ENCODE data around the gene TACC2.

TACC2 gene

DNA sequence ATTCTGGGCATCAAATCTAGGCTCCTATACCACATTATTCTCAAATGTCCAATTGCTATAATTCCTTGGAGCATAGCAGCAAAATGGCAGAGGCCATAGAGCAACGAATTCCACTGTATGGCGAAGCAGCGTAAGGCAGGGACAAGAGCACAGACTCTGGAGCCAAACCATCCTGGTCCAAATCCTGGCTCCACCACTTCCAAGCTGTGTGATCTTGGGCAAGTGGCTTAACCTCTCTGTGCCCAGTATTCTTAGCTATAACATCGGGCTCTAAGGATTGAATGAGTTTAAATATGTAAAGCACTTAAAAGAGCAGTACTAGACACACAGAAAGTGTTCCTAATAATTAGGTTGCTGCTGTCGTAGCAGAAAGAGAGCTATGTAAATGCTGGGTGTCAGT is 56.2 kb downstream of the TACC2 start:
- ATAC-seq = no peak
- no peak for TF ChIP-seq ZNF70 (CRISPR knock-in tag; IDR thresholded peaks at IDR 0.05)
- TF ChIP-seq, protein P1, sequence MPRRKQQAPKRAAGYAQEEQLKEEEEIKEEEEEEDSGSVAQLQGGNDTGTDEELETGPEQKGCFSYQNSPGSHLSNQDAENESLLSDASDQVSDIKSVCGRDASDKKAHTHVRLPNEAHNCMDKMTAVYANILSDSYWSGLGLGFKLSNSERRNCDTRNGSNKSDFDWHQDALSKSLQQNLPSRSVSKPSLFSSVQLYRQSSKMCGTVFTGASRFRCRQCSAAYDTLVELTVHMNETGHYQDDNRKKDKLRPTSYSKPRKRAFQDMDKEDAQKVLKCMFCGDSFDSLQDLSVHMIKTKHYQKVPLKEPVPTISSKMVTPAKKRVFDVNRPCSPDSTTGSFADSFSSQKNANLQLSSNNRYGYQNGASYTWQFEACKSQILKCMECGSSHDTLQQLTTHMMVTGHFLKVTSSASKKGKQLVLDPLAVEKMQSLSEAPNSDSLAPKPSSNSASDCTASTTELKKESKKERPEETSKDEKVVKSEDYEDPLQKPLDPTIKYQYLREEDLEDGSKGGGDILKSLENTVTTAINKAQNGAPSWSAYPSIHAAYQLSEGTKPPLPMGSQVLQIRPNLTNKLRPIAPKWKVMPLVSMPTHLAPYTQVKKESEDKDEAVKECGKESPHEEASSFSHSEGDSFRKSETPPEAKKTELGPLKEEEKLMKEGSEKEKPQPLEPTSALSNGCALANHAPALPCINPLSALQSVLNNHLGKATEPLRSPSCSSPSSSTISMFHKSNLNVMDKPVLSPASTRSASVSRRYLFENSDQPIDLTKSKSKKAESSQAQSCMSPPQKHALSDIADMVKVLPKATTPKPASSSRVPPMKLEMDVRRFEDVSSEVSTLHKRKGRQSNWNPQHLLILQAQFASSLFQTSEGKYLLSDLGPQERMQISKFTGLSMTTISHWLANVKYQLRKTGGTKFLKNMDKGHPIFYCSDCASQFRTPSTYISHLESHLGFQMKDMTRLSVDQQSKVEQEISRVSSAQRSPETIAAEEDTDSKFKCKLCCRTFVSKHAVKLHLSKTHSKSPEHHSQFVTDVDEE (CRISPR knock-in tag; IDR thresholded peaks at IDR 0.05) = no peak
- no peak for TF ChIP-seq ZC3H10 (CRISPR knock-in tag; IDR thresholded peaks at IDR 0.05)
- no peak for TF ChIP-seq ARNTL (CRISPR knock-in tag; IDR thresholded peaks at IDR 0.05; ENCODE audit: borderline replicate concordance, low read depth)
- TF ChIP-seq OSR1 (CRISPR knock-in tag; IDR thresholded peaks at IDR 0.05) = no peak
- no peak for TF ChIP-seq TOX (CRISPR knock-in tag; IDR thresholded peaks at IDR 0.05; ENCODE audit: borderline replicate concordance)
- TF ChIP-seq, protein P2, sequence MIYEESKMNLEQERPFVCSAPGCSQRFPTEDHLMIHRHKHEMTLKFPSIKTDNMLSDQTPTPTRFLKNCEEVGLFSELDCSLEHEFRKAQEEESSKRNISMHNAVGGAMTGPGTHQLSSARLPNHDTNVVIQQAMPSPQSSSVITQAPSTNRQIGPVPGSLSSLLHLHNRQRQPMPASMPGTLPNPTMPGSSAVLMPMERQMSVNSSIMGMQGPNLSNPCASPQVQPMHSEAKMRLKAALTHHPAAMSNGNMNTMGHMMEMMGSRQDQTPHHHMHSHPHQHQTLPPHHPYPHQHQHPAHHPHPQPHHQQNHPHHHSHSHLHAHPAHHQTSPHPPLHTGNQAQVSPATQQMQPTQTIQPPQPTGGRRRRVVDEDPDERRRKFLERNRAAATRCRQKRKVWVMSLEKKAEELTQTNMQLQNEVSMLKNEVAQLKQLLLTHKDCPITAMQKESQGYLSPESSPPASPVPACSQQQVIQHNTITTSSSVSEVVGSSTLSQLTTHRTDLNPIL (CRISPR knock-in tag; IDR thresholded peaks at IDR 0.05; ENCODE audit: low read depth) = no peak
- TF ChIP-seq GLIS3 (CRISPR knock-in tag; IDR thresholded peaks at IDR 0.05) = no peak
- no peak for TF ChIP-seq ESRRG (CRISPR knock-in tag; IDR thresholded peaks at IDR 0.05)
- no peak for TF ChIP-seq CSDC2 (CRISPR knock-in tag; IDR thresholded peaks at IDR 0.05)
- no peak for TF ChIP-seq ZNF565 (CRISPR knock-in tag; conservative IDR thresholded peaks at IDR 0.05; ENCODE audit: low read depth)
- no peak for TF ChIP-seq RARB (CRISPR knock-in tag; IDR thresholded peaks at IDR 0.05)

DNA sequence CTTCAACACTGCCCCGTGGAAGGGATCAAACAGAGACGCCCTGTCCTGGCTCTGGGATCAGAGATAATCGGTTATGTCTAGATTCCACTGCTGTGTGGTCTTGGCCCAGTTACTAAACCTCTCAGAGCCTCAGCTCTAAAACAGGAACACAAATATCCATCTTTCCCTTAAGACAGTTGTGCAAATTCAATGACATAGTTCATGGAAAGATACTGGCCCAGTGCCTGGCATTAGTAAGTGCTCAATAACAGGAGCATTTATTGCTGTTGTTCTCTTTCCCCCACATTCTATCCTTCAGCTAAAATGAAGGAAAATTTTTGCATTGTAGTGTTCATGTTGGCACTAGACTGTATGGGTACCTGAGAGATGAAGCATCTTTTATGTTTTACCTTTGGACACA is 58.6 kb downstream of the TACC2 start:
- TF ChIP-seq, protein P3, sequence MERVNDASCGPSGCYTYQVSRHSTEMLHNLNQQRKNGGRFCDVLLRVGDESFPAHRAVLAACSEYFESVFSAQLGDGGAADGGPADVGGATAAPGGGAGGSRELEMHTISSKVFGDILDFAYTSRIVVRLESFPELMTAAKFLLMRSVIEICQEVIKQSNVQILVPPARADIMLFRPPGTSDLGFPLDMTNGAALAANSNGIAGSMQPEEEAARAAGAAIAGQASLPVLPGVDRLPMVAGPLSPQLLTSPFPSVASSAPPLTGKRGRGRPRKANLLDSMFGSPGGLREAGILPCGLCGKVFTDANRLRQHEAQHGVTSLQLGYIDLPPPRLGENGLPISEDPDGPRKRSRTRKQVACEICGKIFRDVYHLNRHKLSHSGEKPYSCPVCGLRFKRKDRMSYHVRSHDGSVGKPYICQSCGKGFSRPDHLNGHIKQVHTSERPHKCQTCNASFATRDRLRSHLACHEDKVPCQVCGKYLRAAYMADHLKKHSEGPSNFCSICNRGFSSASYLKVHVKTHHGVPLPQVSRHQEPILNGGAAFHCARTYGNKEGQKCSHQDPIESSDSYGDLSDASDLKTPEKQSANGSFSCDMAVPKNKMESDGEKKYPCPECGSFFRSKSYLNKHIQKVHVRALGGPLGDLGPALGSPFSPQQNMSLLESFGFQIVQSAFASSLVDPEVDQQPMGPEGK (CRISPR knock-in tag; IDR thresholded peaks at IDR 0.05; ENCODE audit: borderline replicate concordance) = no peak
- TF ChIP-seq ZFP30 (CRISPR knock-in tag; IDR thresholded peaks at IDR 0.05) = no peak
- TF ChIP-seq ZNF8 (CRISPR knock-in tag; IDR thresholded peaks at IDR 0.05) = no peak
- no peak for TF ChIP-seq ZNF70 (CRISPR knock-in tag; IDR thresholded peaks at IDR 0.05)
- TF ChIP-seq ZFP3 (CRISPR knock-in tag; IDR thresholded peaks at IDR 0.05) = no peak
- no peak for TF ChIP-seq ZC3H10 (CRISPR knock-in tag; IDR thresholded peaks at IDR 0.05)
- TF ChIP-seq CSDC2 (CRISPR knock-in tag; IDR thresholded peaks at IDR 0.05) = no peak
- no peak for TF ChIP-seq ZNF565 (CRISPR knock-in tag; conservative IDR thresholded peaks at IDR 0.05; ENCODE audit: low read depth)
- TF ChIP-seq, protein P1 (CRISPR knock-in tag; IDR thresholded peaks at IDR 0.05) = no peak
- no peak for TF ChIP-seq OSR1 (CRISPR knock-in tag; IDR thresholded peaks at IDR 0.05)
- no peak for TF ChIP-seq ARNTL (CRISPR knock-in tag; IDR thresholded peaks at IDR 0.05; ENCODE audit: borderline replicate concordance, low read depth)
- no peak for TF ChIP-seq SNAI2 (CRISPR knock-in tag; IDR thresholded peaks at IDR 0.05)
- TF ChIP-seq, protein P4, sequence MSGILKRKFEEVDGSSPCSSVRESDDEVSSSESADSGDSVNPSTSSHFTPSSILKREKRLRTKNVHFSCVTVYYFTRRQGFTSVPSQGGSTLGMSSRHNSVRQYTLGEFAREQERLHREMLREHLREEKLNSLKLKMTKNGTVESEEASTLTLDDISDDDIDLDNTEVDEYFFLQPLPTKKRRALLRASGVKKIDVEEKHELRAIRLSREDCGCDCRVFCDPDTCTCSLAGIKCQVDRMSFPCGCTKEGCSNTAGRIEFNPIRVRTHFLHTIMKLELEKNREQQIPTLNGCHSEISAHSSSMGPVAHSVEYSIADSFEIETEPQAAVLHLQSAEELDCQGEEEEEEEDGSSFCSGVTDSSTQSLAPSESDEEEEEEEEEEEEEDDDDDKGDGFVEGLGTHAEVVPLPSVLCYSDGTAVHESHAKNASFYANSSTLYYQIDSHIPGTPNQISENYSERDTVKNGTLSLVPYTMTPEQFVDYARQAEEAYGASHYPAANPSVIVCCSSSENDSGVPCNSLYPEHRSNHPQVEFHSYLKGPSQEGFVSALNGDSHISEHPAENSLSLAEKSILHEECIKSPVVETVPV (CRISPR knock-in tag; IDR thresholded peaks at IDR 0.05) = no peak
- no peak for TF ChIP-seq BACH2 (CRISPR knock-in tag; IDR thresholded peaks at IDR 0.05; ENCODE audit: borderline replicate concordance)
- TF ChIP-seq, protein P2 (CRISPR knock-in tag; IDR thresholded peaks at IDR 0.05; ENCODE audit: low read depth) = no peak
- no peak for TF ChIP-seq ISL1 (CRISPR knock-in tag; IDR thresholded peaks at IDR 0.05)
- no peak for TF ChIP-seq TCF4 (CRISPR knock-in tag; IDR thresholded peaks at IDR 0.05; ENCODE audit: borderline replicate concordance)

More for the DNA sequence above, 58.6 kb downstream of the TACC2 start:
- no peak for ATAC-seq

All from SK-N-SH treated with all-trans-retinoic acid at 6 μM for 48 hours (cell line).